ENCODE measurements around the gene RNF151.
"Not testable (repeated sequence)": the region's sequence is repeated elsewhere in the genome, so short reads cannot be mapped to it uniquely, and the experiment has no call there.

Gene RNF151

DNA sequence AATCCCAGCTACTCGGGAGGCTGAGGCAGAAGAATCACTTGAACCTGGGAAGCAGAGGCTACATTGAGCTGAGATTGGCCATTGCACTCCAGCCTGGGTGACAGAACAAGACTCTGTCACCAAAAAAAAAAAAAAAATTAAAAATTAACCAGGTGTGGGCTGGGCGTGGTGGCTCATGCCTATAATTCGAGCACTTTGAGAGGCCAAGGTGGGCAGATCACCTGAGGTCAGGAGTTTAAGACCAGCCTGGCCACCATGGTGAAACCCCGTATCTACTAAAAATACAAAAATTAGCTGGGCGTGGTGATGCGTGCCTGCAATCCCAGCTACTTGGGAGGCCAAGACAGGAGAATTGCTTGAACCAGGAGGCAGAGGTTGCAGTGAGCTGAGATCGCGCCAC, 26.8 kb upstream of the RNF151 start:
- not testable (repeated sequence) for DNase-seq

DNA sequence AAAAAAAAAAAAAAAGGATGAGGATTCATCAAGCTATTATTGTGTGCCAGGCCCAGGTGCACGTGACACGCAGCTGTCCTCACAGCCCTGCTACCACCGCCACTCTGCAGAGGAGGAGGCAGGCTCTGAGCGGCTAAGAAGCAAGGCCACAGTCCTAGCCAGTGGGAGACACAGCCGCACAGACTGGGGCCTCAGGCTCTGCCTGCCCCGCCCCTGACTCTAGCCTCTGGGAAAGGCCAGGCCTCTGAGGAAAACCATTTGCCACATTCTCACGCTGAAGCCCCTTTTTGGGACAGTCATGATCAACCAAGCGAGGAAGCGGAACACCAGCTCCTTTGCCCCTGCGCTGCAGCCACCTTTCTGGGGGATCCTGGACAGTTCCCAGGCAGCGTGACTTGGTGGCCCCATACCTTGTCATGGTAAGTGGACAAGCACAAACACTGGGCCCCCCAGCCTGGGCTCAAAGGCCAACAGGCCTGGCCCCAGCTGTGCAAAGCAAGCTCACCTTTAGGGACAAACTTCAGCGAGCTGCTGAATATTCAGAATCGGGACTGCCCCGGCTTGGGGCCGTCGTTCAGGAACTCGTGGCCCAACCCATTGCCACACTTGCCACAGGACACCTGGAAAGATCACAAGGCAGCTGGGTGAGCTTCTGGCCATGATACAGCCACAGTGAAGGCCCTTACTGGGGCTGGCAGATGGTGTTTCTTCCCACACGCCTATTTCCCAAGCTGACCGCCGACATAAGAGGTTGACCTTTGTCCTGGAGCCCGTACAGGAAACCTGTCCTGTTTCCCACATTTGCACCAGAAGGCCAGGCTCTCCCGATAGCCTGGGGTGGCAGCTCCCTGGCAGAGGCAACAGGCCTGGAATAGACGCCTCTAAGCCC, 26.1 kb upstream of the RNF151 start:
- DNase-seq: no peak

DNA sequence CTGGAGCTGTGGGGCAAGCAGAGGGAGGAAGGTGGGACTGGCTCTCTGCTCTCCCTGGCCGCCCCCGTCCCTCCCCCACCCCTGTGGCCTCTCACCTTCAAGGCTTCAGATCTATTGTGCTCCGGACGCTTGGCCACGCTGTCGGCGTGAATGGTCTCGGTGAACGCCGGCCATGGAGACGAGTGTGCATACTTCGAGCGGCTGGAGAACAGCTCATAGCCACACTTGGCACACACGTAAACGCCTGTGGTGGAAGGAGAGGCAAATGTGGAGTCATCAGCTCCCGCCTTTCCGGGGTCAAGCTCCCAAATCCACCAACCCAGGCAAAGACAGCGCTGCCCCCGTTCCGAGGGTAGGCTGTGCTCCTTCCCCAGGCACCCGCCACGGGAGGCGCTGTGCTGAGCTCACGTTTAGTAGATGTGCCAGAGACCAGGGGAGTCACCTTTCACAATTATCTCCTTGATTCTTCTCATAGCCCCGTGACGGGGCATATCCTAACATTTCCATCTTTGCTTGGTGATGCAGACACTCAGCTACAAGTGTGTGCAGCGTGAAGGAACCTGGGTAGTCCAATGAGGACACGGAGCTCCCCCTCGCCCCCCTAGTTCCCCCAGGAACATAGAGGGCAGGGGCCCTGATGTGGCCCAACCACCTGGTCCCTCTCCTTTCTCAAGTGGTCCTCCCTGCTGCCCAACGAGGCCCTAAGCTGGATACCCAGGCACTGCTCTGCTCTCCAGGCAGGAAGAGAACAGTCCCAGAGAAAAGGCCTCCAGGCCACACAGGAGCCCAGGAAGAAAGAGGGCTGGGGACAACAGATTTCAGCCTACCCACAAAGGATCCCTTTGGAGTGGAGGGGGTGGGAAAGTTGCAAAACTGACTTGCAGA, 25.3 kb upstream of the RNF151 start:
- DNase-seq: no peak

DNA sequence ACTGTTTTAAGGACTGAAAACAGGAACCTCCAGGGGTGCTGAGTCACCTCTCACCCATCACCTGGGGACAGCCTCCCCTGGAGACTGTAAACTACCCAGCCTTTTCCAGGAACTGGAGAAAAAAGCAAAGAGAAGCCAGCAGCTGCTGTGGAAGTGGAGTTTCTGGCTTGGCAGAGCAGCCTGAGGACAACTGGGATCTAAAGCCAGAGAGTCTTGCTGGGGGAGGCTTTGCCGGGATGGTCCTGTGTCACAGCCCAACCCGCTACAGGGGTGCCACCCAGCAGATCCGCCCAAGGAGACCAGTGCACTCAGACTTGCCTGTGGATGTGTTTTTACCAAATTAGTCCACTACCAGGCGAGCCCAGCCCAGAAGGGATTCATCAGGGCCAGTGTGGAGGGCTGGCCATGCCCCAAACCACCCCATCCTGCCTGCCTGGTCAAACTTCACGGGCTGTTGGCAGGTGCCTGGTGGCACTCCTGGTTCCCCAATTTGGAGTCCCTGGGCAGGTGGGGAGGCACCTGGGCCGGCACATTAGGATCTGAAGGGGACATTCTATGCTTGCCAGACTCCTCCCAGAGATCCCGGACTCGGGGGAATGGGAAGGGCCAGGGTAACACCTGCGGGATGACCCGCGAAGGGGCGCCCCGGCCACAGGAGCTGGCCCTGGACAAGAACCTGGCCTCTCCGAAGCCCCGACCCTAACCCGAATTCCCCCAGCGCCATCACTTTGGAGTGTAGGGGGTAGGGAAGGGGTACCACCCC, 24.4 kb upstream of the RNF151 start:
- no peak for DNase-seq

DNA sequence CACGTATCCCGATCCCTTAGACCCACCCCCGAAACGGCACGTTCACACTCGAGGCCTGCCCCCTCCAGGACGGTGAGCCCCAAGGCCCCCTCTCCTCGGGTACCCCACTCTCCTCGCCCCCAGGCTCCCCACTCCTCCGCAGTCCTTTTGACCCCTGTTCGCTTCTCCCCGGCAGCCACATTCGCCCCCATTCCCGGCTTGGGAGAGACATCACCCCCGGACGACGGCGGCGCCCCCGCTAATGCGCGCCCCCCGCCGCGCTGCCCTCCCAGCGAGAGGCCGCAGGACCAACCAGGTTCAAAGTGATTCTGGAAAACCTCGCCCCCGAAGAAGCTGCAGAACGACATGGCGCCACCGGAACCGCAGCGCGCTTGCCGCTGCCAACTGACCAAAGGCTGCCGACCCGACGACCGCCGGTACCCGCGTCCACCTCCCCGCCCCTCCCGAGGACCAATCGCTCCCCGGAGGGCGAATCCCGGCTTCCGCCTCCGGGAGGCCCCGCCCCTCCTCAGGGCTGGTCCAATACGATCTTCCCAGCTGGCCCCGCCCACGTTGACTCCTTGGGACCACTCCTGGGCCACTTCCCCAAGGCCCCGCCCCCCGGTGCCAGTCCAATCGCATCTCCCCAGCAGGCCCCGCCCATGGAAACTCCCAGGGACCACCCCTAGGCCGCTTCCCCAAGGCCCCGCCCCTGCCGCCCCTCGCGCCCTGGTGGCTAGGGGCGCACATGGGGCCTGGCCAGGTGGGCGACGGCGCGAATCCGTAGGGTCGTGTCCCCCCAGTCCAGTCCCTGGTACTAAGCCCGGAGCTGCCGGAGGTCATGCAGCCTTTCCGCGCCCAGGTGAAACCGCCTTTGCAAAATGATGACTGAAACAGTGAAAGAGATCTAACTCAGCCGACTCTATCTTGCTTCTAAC, 23.6 kb upstream of the RNF151 start, which contains the start of gene MSRB1:
MSRB1 (minus strand) TSS at position 390 of the 917 bp plus-strand sequence; CDS start at position 347, 43 bp downstream.
- DNase-seq: peak; percentile 98 to 100 (median 99)

DNA sequence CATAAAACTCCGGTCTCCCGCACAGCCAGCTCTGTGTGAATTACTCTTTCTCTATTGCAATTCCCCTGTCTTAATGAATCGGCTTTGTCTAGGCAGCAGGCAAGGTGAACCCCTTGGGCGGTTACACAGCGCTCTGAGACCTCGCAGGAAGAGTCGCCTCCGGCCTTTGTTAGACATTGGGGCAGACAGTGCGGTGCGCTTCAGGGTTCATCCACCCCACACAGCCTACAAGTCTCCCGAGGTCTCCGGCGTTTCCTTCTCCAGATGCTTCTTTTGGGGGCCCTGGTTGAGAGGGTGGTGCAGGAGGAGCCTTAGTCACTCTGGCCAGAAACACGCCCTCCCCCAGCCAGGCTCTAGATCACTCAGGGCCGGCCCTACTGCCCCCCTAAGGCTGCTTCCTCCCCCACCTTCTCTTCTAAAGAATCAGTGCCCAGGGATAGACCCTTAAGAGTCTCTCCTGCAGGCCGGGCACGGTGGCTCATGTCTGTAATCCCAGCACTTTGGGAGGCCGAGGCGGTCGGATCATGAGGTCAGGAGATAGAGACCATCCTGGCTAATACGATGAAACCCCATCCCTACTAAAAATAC, 21.9 kb upstream of the RNF151 start:
- DNase-seq: no peak

DNA sequence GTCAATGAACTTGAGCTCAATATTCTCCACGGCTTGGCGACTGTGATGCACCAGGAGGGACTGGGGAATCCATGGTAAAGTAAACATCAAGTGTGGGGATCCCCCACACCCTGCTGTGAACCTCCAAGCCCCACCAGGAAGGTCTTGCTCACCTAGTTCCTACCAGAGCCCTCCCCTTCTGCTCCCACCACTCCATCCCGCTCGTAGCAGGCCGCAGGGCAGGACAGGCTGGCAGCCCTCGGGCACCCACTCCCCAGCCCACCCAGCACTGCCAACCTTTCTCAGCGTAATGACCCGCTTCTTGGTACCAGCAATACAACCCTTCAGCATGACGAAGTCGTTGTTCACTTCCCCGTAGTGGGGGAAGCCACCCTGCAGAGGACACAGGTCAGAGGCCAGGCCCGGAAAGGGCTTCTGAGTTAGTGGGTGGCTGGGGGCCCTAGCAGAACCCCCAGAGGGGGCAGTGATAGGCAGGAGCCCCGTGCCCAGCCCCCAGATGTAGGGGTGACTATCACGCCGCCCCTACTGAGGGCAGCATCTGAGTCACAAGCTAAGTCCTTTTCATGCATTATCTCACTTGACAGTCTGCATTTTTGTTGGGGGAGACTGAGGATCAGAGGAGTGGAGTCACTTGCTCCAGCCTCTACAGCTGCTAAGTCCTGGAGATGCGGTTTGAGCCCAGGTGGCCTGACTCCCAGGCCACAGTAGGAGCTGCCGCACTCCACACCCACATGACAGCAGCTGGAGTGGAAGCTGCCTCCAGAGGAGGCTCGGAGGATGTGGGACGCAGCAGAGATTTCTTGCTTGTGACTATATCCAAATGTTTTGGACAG, 20.9 kb upstream of the RNF151 start:
- DNase-seq: no peak

DNA sequence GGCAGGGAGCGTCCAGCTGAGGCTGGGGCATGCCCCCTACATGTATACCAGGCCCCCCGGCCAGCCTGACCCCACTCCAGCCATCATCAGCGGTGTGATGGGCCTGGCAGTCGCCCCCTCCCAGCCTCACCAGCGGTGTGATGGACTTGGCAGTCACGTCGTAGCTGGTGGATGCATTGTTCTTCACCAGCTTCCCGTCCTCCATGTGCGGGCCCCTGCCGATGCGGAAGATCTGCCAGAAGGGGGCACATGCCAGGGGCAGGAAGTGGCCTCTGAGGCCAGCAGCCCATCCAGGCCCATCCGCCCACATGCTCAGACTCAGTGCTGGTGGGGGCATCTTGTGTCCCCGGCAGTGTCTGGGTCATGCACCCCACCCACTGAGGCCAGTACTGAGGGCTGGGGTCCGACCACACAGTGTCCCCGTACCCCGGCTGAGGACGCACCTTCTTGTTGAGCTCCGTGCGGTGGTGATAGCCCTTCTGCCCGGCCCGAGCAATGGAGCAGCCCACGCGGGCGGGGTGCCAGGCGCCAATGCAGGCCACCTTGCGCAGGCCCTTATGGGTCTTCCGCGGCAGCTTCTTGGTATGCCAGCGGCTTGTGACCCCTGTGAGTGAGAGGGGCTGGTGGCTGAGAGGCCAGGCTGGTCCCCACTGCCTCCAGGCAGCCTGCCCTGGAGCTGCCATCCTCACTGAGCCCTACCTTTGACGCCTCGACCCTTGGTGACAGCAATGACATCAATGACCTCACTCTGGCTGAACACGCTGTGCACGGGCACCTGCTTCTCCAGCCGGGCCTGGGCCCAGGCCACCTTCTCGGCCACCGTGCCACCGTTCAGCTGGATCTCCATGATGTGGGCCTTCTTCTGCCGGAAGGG, 19.9 kb upstream of the RNF151 start:
- DNase-seq: no peak

DNA sequence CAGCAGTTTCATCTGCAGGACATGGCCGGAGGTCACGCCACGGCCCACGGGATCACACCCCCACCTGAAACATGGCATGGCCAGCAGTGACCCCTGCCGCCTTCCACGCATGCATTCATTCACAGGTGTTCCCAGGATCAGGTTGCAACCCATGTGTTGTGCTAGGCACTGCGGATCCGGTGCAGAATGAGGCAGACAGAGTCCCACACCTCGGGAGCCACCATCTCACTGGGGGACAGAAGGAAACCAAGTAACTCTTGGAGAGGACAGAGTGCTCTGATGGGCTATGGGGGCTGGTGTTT, 19.3 kb upstream of the RNF151 start:
- no peak for DNase-seq

DNA sequence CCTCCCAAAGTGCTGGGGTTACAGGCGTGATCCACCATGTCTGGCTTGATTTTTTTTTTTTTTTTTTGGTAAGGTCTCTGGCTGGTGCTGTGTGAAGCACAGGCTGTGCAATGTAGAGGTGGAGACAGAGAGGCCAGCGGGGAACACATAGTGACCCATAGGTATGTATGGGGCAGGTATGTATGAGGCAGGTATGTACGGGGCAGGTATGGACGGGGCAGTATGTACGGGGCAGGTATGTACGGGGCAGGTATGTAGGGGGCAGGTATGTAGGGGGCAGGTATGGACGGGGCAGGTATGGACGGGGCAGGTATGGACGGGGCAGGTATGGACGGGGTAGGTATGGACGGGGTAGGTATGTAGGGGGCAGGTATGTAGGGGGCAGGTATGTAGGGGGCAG, 17.1 kb upstream of the RNF151 start:
- DNase-seq: no peak

DNA sequence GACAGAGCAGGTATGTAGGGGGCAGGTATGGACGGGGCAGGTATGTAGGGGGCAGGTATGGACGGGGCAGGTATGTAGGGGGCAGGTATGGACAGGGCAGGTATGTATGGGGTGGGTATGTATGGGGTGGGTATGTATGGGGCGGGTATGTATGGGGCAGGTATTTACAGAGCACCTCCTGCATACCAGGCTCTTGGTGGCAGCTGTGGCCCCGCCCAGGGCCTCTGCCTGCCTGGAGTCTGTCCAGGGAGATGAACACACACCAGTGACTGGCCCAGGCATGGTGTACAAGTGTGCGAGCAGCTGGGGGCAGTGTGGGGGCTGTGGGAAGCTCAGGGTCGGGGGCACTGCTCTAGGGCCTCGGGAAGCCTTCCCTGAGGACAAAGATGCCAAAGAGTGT, 16.6 kb upstream of the RNF151 start:
- no peak for DNase-seq

DNA sequence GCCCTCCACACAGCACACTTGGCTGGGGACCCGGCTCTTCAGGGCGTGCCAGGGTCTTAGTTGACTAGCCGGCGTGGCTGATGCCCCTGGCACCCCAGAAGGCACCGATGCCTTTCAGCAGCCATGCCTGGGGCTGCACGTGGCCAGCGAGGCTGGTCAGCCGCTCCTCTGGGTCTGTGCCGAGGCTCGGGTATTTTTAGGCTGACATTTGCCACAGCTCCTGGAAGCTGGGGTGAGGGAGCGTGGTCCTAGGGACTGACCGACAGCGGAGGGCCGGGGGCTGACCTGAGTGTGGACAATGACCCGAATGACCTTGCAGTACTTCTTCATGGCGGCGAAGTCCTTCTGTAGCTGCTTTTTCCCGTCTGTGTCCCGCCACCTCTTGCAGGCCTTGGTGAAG, 16.1 kb upstream of the RNF151 start:
- no peak for DNase-seq

DNA sequence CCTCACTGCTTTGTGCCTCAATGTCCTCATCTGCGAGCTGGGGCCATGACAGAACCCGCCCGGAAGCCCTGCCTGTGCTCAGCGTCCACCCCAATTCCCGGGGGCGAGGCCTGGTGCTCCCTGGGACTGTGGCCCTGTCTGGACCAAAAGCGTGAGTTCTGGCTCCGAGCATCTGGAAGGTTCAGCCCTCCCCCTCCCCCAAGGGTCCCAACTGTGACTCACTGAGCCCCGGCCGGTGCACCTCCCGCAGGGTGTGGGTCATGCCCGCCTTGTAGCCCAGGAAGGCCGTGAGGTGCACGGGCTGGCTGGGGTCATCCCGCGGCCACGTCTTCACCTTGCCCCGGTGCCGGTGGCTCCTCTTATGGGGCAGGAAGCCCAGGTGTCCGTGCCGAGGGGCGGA, 12.9 kb upstream of the RNF151 start:
- no peak for DNase-seq

DNA sequence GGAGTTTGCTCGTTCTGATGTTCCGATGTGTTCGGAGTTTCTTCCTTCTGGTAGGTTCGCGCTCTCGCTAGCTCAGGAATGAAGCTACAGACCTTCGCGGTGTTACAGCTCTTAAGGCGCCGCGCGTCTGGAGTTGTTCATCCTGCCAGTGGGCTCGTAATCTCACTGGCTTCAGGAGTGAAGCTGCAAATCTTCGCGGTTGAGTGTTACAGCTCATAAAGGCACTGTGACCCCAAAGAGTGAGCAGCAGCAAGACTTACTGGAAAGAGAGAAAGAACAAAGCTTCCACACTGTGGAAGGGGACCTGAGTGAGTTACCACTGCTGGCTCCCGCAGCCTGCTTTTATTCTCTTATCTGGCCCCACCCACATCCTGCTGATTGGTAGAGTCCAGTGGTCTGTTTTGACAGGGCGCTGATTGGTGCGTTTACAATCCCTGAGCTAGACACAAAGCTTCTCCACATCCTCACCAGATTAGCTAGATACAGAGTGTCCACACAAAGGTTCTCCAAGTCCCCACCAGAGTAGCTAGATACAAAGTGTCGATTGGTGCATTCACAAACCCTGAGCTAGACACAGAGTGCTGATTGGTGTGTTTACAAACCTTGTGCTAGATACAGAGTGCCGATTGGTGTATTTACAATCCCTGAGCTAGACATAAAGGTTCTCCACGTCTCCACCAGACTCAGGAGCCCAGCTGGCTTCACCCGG, 9.1 kb upstream of the RNF151 start:
- not testable (repeated sequence) for DNase-seq

DNA sequence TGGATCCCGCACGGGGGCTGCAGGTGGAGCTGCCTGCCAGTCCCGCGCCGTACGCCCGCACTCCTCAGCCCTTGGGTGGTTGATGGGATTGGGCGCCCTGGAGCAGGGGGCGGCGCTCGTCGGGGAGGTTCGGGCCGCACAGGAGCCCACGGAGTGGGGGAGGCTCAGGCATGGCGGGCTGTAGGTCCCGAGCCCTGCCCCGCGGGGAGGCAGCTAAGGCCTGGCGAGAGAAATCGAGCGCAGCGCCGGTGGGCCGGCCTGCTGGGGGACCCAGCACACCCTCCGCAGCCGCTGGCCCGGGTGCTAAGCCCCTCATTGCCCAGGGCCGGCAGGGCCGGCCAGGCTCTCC, 8.5 kb upstream of the RNF151 start:
- DNase-seq: not testable (repeated sequence)

DNA sequence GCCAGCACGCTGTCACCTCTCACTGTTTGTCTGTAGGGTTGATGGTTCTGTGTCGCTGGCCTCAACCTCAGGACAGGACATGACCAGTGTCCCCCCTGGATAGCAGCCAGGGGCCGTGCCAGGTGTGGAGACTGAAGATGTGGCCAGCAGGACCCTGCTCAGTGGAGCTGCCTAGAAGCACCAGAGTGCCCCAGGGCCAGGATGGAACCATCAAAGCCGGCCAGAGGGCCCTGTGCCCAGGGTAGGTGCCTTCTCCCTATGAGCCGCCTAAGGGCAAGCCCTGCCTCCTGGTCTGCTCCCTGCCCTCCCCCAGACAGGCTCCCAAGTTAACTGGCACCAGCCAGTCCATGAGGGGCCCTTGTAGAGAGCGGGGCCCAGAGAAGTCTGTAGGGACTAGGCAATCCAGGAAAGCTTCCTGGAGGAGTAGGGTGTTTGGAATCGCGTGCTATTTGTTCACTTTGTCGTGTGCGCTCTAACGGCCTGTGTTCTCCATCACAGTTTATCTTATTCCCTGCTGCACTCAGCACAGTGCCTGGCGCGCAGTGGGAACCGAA, 7.9 kb upstream of the RNF151 start:
- no peak for DNase-seq

DNA sequence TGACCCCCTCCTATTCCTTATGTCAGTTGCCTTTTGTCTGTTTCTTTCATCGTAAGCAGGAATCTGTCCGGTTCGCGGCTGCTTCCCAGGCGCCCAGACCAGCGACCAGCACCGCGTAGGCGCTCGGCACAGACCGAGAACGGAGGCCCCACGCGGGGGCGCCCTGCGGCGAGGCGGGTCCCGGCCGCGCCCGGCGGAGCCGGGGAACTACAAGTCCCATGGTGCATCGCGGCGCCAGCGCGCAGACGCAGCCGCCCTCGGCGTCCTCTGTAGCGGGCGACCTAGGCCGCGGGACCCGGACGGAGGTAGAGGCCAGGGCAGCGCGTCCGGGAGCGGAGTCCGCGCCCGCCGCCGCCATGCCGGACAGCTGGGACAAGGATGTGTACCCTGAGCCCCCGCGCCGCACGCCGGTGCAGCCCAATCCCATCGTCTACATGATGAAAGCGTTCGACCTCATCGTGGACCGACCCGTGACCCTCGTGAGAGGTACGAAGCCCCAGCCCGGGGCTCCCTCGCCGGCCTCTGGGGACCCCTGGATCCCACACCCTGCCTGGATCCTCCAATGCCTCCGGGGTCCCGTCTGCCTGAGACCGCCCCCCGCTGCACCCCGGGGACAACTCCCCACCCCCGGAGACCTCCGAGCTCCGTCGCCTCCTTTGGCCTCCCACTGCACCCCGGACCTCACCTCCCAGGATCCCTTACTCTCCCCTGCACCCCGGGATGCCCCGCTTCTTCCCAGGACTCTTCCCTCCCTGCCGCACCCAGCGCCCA, 7.2 kb upstream of the RNF151 start, which contains the start of gene NDUFB10:
NDUFB10 (plus strand) TSS at position 270 of the 771 bp plus-strand sequence; CDS start at position 357, 87 bp downstream.
- peak; percentile 80 to 91 (median 86) for DNase-seq

All from T-helper 2 cell (primary cell).